Right lobe of liver (tissue), 6 donors: Measurements from ENCODE around the gene PIK3R2. TPM values are rescaled to one million over a fixed set of nuclear protein-coding genes. Genes with fewer than 3 reads are reported as not detected.

Experiments used
- ATAC-seq, 4 donors: fragments of 200-7000 bp; cut with Tn5 transposase; one replicate each; pipeline ENCODE4 v1.9.1; 2020; ENCODE audit warnings: mild to moderate bottlenecking in 4 of 4, moderate library complexity in 4 of 4
- DNase-seq, 3 donors: peaks; one replicate each; pipeline ENCODE4 v3.0.0-alpha.2; 2020
- H3K27ac ChIP-seq, 3 donors: fragments of 200-600 bp; one replicate each; pipeline ENCODE4 v1.8.0; 2022
- H3K27me3 ChIP-seq, 2 donors: fragments of 200-600 bp; one replicate each; pipeline ENCODE4 v1.8.0; 2022
- H3K36me3 ChIP-seq, 4 donors: fragments of 200-600 bp; sonication (generic) in 1 of 4; one replicate each; pipeline versions ENCODE4 v1.5.1 to v1.8.0; 2017 to 2022; ENCODE audit warnings: control low read depth in 1 of 4
- H3K4me1 ChIP-seq, 4 donors: fragments of 200-600 bp; sonication (generic) in 1 of 4; one replicate each; pipeline versions ENCODE4 v1.5.1 to v1.8.0; 2017 to 2022; ENCODE audit warnings: control low read depth in 1 of 4
- H3K4me3 ChIP-seq, 3 donors: fragments of 200-600 bp; one replicate each; pipeline ENCODE4 v1.8.0; 2022
- H3K9me3 ChIP-seq, 4 donors: fragments of 200-600 bp; sonication (generic) in 1 of 4; one replicate each; pipeline versions ENCODE4 v1.5.1 to v1.8.0; 2017 to 2022; ENCODE audit warnings: control low read depth in 1 of 4
- POLR2A ChIP-seq: fragments of 450-650 bp; IDR thresholded peaks from one replicate; pipeline ENCODE4 v1.6.1; 2017; ENCODE audit warnings: antibody characterized with exemption, mild to moderate bottlenecking
- WGBS: methylation state at CpG from one replicate; pipeline ENCODE4 v1.1.6; 2018; ENCODE audit warnings: low coverage, low lambda C conversion rate; ENCODE audit not compliant: insufficient coverage; ENCODE audit errors: missing lambda C conversion rate; 5-methylcytosine and 5-hydroxymethylcytosine counted together
- intact Hi-C, 2 donors: fragments of 100-400 bp; cut with DNase I; formaldehyde crosslinking; loops; one replicate each; pipeline versions ENCODE4 v1.11.2 to v1.14.1; 2022
- total RNA-seq, 6 experiments: library from RNA; depleted of rRNA in 2 of 6; stranded (reverse); fragments of >200 nt in 2 of 6; fragmentation: NEBNext Ultra II Directional in 3 of 6; extraction: Animal tissue kit (Norgen Biotek cat#: 25700) in 3 of 6; gene quantifications; one replicate each; pipeline versions ENCODE4 v1.1.0 to v1.2.4, GENCODE V29; 2016 to 2023
- TF ChIP-seq, protein P1 (sequence below), 4 donors: fragments of 200-600 bp in 3 of 4; fragments of 450-650 bp in 1 of 4; IDR thresholded peaks; one replicate each; pipeline versions ENCODE4 v1.5.1 to v1.8.0; 2016 to 2022; ENCODE audit warnings: antibody characterized with exemption in 4 of 4, mild to moderate bottlenecking in 2 of 4
- donor health status: DM: no; HTN: yes; CAD: no.
- donor health status: DM: no; HTN: no; CAD: no.
- donor health status: DM: no; HTN: no; CAD: no.
- donor health status: DM: no; HTN: yes; CAD: no.
- donor health status: DM: no; HTN: yes; CAD: no.

PIK3R2 gene
- total RNA-seq, 6 experiments from 2014 or later, result 11.1 to 21.4 (median 14.6) TPM

DNA sequence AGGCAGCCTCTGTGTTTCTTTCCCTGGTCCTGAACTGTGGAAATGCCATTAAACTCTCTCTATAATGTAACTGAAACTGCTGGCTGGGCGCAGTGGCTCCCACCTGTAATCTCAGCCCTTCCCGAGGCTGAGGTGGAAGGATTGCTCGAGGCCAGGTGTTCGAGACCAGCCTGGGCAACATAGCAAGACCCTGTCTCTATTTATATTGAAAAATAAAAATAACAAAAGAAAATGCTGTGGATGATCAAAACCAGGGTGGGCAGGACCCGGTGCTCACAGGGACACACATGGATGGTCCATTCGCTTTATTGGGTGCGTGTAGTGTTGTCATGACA, 43.5 kb downstream of the PIK3R2 start:
- ATAC-seq (no peak), DNase-seq (no peak)
- Histone ChIP-seq H3K4me1 (peaks cover 0 to 8% (median 2%) of the 10 kb centered on the region in 4 donors), H3K36me3 (peaks cover 0 to 7% (median 1%) of the 10 kb centered on the region in 4 donors), H3K27me3 (no peaks in the 10 kb centered on the region), H3K4me3 (no peak overlapping the region), H3K27ac (no peak overlapping the region), H3K9me3 (no peaks in the 10 kb centered on the region)
- WGBS, result 86% methylated on average over 7 of the region's 7 CpGs
- intact Hi-C loops, result no loop called here
- no peak for TF ChIP-seq POLR2A
- TF ChIP-seq, protein P1, sequence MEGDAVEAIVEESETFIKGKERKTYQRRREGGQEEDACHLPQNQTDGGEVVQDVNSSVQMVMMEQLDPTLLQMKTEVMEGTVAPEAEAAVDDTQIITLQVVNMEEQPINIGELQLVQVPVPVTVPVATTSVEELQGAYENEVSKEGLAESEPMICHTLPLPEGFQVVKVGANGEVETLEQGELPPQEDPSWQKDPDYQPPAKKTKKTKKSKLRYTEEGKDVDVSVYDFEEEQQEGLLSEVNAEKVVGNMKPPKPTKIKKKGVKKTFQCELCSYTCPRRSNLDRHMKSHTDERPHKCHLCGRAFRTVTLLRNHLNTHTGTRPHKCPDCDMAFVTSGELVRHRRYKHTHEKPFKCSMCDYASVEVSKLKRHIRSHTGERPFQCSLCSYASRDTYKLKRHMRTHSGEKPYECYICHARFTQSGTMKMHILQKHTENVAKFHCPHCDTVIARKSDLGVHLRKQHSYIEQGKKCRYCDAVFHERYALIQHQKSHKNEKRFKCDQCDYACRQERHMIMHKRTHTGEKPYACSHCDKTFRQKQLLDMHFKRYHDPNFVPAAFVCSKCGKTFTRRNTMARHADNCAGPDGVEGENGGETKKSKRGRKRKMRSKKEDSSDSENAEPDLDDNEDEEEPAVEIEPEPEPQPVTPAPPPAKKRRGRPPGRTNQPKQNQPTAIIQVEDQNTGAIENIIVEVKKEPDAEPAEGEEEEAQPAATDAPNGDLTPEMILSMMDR (IDR thresholded peaks at IDR 0.05), result no peak

DNA sequence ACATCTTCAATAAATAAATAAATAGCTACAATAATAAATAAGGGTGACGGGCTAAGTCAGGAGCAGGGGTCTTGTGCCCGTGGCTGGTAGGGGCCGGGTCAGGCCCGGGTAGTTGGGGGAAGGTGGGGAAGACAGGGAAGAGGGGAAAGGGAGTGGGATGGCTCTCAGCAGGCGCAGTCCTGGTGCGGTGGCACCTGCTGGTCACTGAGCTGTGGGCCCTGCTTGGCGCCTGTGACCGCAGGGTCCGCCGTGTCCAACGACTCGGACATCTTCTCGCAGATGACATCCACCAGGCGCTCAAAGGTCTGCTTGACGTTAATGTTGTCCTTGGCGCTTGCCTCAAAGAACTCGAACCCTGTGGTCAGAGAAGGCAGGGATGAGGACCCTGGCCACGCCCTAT, 44.3 kb downstream of the PIK3R2 start:
- DNase-seq (no peak), ATAC-seq (no peak)
- Histone ChIP-seq H3K9me3 (no peaks in the 10 kb centered on the region), H3K4me1 (peaks cover 0 to 8% (median 2%) of the 10 kb centered on the region in 4 donors), H3K36me3 (peaks cover 0 to 7% (median 1%) of the 10 kb centered on the region in 4 donors), H3K27me3 (no peaks in the 10 kb centered on the region), H3K4me3 (no peak overlapping the region), H3K27ac (no peak overlapping the region)
- intact Hi-C loops, result no loop called here
- TF ChIP-seq POLR2A, result no peak
- TF ChIP-seq, protein P1 (IDR thresholded peaks at IDR 0.05), result no peak
- 83% methylated on average over 7 of the region's 18 CpGs for WGBS

DNA sequence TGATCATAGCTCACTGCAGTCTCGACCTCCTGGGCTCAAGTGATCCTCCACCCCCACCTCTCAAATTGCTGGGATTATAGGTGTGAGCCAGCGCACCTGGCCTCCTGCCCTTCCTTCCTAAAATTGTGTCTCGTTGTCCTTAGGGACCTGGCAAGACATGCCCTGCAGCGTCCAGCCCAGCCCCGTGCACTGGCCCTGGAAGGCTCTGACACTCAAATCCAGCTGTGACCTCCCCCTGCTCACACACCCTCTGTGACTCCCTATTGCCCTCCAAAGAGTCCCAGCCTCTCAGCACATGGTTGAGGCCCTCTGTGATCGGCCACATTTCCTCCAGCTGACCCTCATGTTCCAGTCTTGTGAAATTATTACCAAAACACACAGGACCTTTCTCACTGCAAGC, 45.0 kb downstream of the PIK3R2 start:
- H3K4me3 ChIP-seq, result no peak overlapping the region
- H3K9me3 ChIP-seq, result no peaks in the 10 kb centered on the region
- WGBS, result 77% methylated on average over 2 of the region's 6 CpGs
- intact Hi-C loops, result no loop called here
- H3K36me3 ChIP-seq, result peaks cover 0 to 7% (median 1%) of the 10 kb centered on the region in 4 donors
- H3K27me3 ChIP-seq, result no peaks in the 10 kb centered on the region
- H3K27ac ChIP-seq, result no peak overlapping the region
- ATAC-seq, result no peak
- peaks cover 0 to 10% (median 2%) of the 10 kb centered on the region in 4 donors for H3K4me1 ChIP-seq
- DNase-seq, result no peak
- no peak for TF ChIP-seq POLR2A
- TF ChIP-seq, protein P1 (IDR thresholded peaks at IDR 0.05), result no peak

DNA sequence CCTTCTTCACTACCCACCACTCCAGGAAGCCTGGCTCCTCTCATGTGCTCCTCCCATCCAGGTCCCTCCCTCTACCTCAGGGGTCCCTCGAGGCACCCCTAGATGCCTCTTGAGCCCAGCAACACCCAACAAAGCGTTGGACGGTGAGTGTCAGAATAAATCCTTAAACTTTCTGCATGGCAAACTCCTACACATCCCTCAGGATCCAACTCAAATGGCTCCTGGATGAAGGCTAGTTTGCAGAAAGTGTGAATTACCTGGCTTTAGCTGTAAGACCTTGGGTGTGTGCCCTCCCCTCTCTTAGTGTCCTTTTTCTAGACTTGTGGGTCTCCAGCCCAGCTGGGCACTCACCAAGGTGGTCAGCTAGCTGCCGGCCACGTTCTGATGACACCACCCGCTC, 45.4 kb downstream of the PIK3R2 start:
- DNase-seq, result no peak
- intact Hi-C loops, result no loop called here
- 92% methylated on average over 3 of the region's 6 CpGs for WGBS
- H3K4me3 ChIP-seq, result no peak overlapping the region
- no peak overlapping the region for H3K27ac ChIP-seq
- H3K9me3 ChIP-seq, result no peaks in the 10 kb centered on the region
- H3K4me1 ChIP-seq, result peaks cover 0 to 14% (median 2%) of the 10 kb centered on the region in 4 donors
- H3K27me3 ChIP-seq, result no peaks in the 10 kb centered on the region
- ATAC-seq, result no peak
- no peak for TF ChIP-seq POLR2A
- TF ChIP-seq, protein P1 (IDR thresholded peaks at IDR 0.05), result no peak
- H3K36me3 ChIP-seq, result peaks cover 0 to 7% (median 1%) of the 10 kb centered on the region in 4 donors

DNA sequence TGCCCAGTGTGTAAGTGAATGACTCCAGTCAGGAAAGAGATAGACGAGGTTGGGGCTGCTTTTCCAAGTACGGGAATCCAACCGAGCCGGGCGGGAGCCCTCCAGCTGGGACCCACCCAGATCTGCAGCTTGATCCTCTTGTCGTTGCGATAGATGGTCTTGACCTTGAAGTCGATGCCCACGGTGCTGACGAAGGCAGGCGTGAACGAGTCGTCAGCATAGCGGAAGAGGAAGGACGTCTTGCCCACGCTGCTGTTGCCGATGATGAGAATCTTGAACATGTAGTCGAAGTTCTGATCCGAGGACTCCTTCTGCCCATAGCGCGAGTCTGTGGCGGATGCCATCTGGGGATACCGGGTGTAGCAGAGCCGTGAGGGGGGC, 49.4 kb downstream of the PIK3R2 start:
- Histone ChIP-seq H3K27me3 (no peaks in the 10 kb centered on the region), H3K36me3 (peaks cover 0 to 7% (median 1%) of the 10 kb centered on the region in 4 donors), H3K27ac (no peak overlapping the region), H3K9me3 (no peaks in the 10 kb centered on the region), H3K4me1 (peaks cover 0 to 8% (median 0%) of the 10 kb centered on the region in 4 donors), H3K4me3 (no peak overlapping the region)
- DNase-seq (no peak), ATAC-seq (no peak)
- WGBS, result 58% methylated on average over 2 of the region's 24 CpGs
- intact Hi-C loops, result no loop called here
- TF ChIP-seq, protein P1 (IDR thresholded peaks at IDR 0.05), result no peak
- TF ChIP-seq POLR2A, result no peak
